GM12873 (cell line): ENCODE data around the gene MSMO1.

Experiments used
- CTCF ChIP-seq: IDR thresholded peaks from 2 replicates; pipeline ENCODE4 v1.5.1; 2012; ENCODE audit warnings: low read depth, mild to moderate bottlenecking, moderate library complexity, low read length, control low read depth; ENCODE audit not compliant: insufficient read depth; ENCODE audit errors: missing control alignments

Gene MSMO1

GRCh38 chr4:165327211-165328100 is at the start of gene MSMO1:
Gene MSMO1, plus strand, starts transcription at chr4:165327669. Its CDS starts 5,702 bp downstream, at chr4:165333371.
- no peak for TF ChIP-seq CTCF

- no peak for TF ChIP-seq CTCF
These were observed 39.2 kb upstream of the MSMO1 start for GRCh38 chr4:165288226-165288625.

GRCh38 chr4:165288639-165289422 is 38.6 kb upstream of the MSMO1 start:
- no peak for TF ChIP-seq CTCF

- TF ChIP-seq CTCF, result no peak
These were observed 38.1 kb upstream of the MSMO1 start for GRCh38 chr4:165289423-165289785.

GRCh38 chr4:165293061-165293460 is 34.4 kb upstream of the MSMO1 start:
- TF ChIP-seq CTCF, result no peak

- TF ChIP-seq CTCF, result no peak
These were observed 33.4 kb upstream of the MSMO1 start for GRCh38 chr4:165293927-165294649.

- TF ChIP-seq CTCF, result no peak
These were observed 32.6 kb upstream of the MSMO1 start for GRCh38 chr4:165294907-165295306.
